GM18861 (cell line): ENCODE results near the gene KLF8.
"Not testable (repeated sequence)": the region's sequence is repeated elsewhere in the genome, so short reads cannot be mapped to it uniquely, and the experiment has no call there.

Experiments
- ATAC-seq: cut with Tn5 transposase; IDR thresholded peaks from one replicate; pipeline ENCODE4 v1.9.1; 2021; ENCODE audit not compliant: unreplicated experiment

The KLF8 gene

GRCh38 chrX:56232221-56233082 is at the start of gene KLF8:
Gene KLF8, plus strand, starts transcription at chrX:56232356. Its CDS starts 979 bp downstream, at chrX:56233335.
- peak; percentile 48 for ATAC-seq

- ATAC-seq, result not testable (repeated sequence)
Measured at GRCh38 chrX:56206945-56207344, 25.2 kb upstream of the KLF8 start.

GRCh38 chrX:56211701-56212100 is 20.5 kb upstream of the KLF8 start:
- ATAC-seq, result no peak

GRCh38 chrX:56216332-56216731 is 15.8 kb upstream of the KLF8 start:
- ATAC-seq, result no peak

- no peak for ATAC-seq
Measured at GRCh38 chrX:56219700-56220099, 12.5 kb upstream of the KLF8 start.

- no peak for ATAC-seq
Measured at GRCh38 chrX:56221101-56221500, 11.1 kb upstream of the KLF8 start.

- ATAC-seq, result no peak
Measured at GRCh38 chrX:56222473-56223000, 9.6 kb upstream of the KLF8 start.

- no peak for ATAC-seq
Measured at GRCh38 chrX:56226980-56227379, 5.2 kb upstream of the KLF8 start.

- ATAC-seq, result no peak
Measured at GRCh38 chrX:56228914-56229313, 3.2 kb upstream of the KLF8 start.

GRCh38 chrX:56231537-56232090 is 542 bp upstream of the KLF8 start:
- no peak for ATAC-seq

- no peak for ATAC-seq
Measured at GRCh38 chrX:56233100-56233499, 944 bp downstream of the KLF8 start.

- ATAC-seq, result peak; percentile 83
Measured at GRCh38 chrX:56233682-56234081, 1.5 kb downstream of the KLF8 start.

GRCh38 chrX:56248492-56248891 is 16.3 kb downstream of the KLF8 start:
- peak; percentile 88 for ATAC-seq

- no peak for ATAC-seq
Measured at GRCh38 chrX:56253832-56254703, 21.9 kb downstream of the KLF8 start.

GRCh38 chrX:56268888-56269287 is 36.7 kb downstream of the KLF8 start:
- peak; percentile 95 for ATAC-seq

- no peak for ATAC-seq
Measured at GRCh38 chrX:56278692-56279091, 46.5 kb downstream of the KLF8 start.

- ATAC-seq, result no peak
Measured at GRCh38 chrX:56279863-56280262, 47.7 kb downstream of the KLF8 start.

GRCh38 chrX:56281789-56282188 is 49.6 kb downstream of the KLF8 start:
- ATAC-seq, result no peak

GRCh38 chrX:56284269-56284668 is 52.1 kb downstream of the KLF8 start:
- ATAC-seq, result no peak

GRCh38 chrX:56288608-56289007 is 56.5 kb downstream of the KLF8 start:
- no peak for ATAC-seq

GRCh38 chrX:56289449-56289848 is 57.3 kb downstream of the KLF8 start:
- ATAC-seq, result no peak
